ENCODE measurements around the gene LACTBL1. TPM values are rescaled to one million over a fixed set of nuclear protein-coding genes. Genes with fewer than 3 reads are reported as not detected.

The LACTBL1 gene
- total and polyA plus RNA-seq, 4 donors, result not detected

GRCh38 chr1:22910986-22911651 lies 61.5 kb downstream of the LACTBL1 start:
- no peak overlapping the region for H3K27ac ChIP-seq (ENCODE audit: low read depth in 1 of 2, low read length in 2 of 2)
- H3K4me1 ChIP-seq (ENCODE audit: control insufficient read depth in 4 of 4, insufficient read depth in 4 of 4, low read length in 3 of 4), result no peaks in the 10 kb centered on the region
- H3K4me3 ChIP-seq (ENCODE audit: low read depth in 1 of 3, low read length in 3 of 3), result no peak overlapping the region
- H3K9me3 ChIP-seq (ENCODE audit: control insufficient read depth in 4 of 4, low read length in 3 of 4), result no peaks in the 10 kb centered on the region
- no peak for DNase-seq (ENCODE audit: low spot score)
- TF ChIP-seq HNF4A (conservative IDR thresholded peaks at IDR 0.05) (no peak), FOXA2 (IDR thresholded peaks at IDR 0.05) (no peak), TAF1 (conservative IDR thresholded peaks at IDR 0.05) (no peak), ZBTB33 (IDR thresholded peaks at IDR 0.05) (no peak), ATF3 (IDR thresholded peaks at IDR 0.05) (no peak), RAD21 (IDR thresholded peaks at IDR 0.05) (no peak), GABPA (IDR thresholded peaks at IDR 0.05 in 1 of 2, conservative IDR thresholded peaks at IDR 0.05 in 1 of 2) (no peak), EGR1 (IDR thresholded peaks at IDR 0.05; ENCODE audit: low read depth in 2 of 2) (no peak), NR2F2 (IDR thresholded peaks at IDR 0.05) (no peak), SP1 (IDR thresholded peaks at IDR 0.05) (no peak), JUND (IDR thresholded peaks at IDR 0.05) (no peak), YY1 (IDR thresholded peaks at IDR 0.05) (no peak), MAX (IDR thresholded peaks at IDR 0.05) (no peak), RXRA (IDR thresholded peaks at IDR 0.05) (no peak), REST (IDR thresholded peaks at IDR 0.05) (no peak)
- peaks cover 0 to 2% (median 0%) of the 10 kb centered on the region in 4 donors for H3K27me3 ChIP-seq (ENCODE audit: control insufficient read depth in 4 of 4, insufficient read depth in 4 of 4, low read length in 3 of 4)
- WGBS, result 88% methylated on average over 5 of the region's 5 CpGs
- no peak overlapping the region for H3K9ac ChIP-seq (ENCODE audit: low read depth in 1 of 2, low read length in 2 of 2)
- no peaks in the 10 kb centered on the region for H3K36me3 ChIP-seq (ENCODE audit: control insufficient read depth in 4 of 4, insufficient read depth in 3 of 4, low read depth in 1 of 4, low read length in 3 of 4)

- no peaks in the 10 kb centered on the region for H3K36me3 ChIP-seq (ENCODE audit: control insufficient read depth in 4 of 4, insufficient read depth in 3 of 4, low read depth in 1 of 4, low read length in 3 of 4)
- no peak overlapping the region for H3K9ac ChIP-seq (ENCODE audit: low read depth in 1 of 2, low read length in 2 of 2)
- WGBS, result 89% methylated on average over 13 of the region's 13 CpGs
- DNase-seq (ENCODE audit: low spot score), result no peak
- no peaks in the 10 kb centered on the region for H3K9me3 ChIP-seq (ENCODE audit: control insufficient read depth in 4 of 4, low read length in 3 of 4)
- H3K4me3 ChIP-seq (ENCODE audit: low read depth in 1 of 3, low read length in 3 of 3), result no peak overlapping the region
- no peak overlapping the region for H3K27ac ChIP-seq (ENCODE audit: low read depth in 1 of 2, low read length in 2 of 2)
- peaks cover 0 to 2% (median 0%) of the 10 kb centered on the region in 4 donors for H3K27me3 ChIP-seq (ENCODE audit: control insufficient read depth in 4 of 4, insufficient read depth in 4 of 4, low read length in 3 of 4)
- TF ChIP-seq GABPA (IDR thresholded peaks at IDR 0.05 in 1 of 2, conservative IDR thresholded peaks at IDR 0.05 in 1 of 2), result no peak
- TF ChIP-seq FOXA2 (IDR thresholded peaks at IDR 0.05), result no peak
- no peak for TF ChIP-seq JUND (IDR thresholded peaks at IDR 0.05)
- no peak for TF ChIP-seq HNF4G (IDR thresholded peaks at IDR 0.05)
- no peak for TF ChIP-seq CTCF (IDR thresholded peaks at IDR 0.05; ENCODE audit: low read depth, low read length, missing input control)
- no peak for TF ChIP-seq HNF4A (conservative IDR thresholded peaks at IDR 0.05)
- no peak for TF ChIP-seq EGR1 (IDR thresholded peaks at IDR 0.05; ENCODE audit: low read depth in 2 of 2)
- TF ChIP-seq MAX (IDR thresholded peaks at IDR 0.05), result no peak
- no peak for TF ChIP-seq FOXA1 (IDR thresholded peaks at IDR 0.05)
- TF ChIP-seq RAD21 (IDR thresholded peaks at IDR 0.05), result no peak
- no peak for TF ChIP-seq ATF3 (IDR thresholded peaks at IDR 0.05)
- no peak for TF ChIP-seq YY1 (IDR thresholded peaks at IDR 0.05)
- no peaks in the 10 kb centered on the region for H3K4me1 ChIP-seq (ENCODE audit: control insufficient read depth in 4 of 4, insufficient read depth in 4 of 4, low read length in 3 of 4)
Measured at GRCh38 chr1:22910286-22910685, 62.4 kb downstream of the LACTBL1 start.
